Heart left ventricle (tissue), 13 donors: ENCODE results near the gene SPRY4.

Experiments
- CTCF ChIP-seq, 12 donors: fragments of 200-600 bp; sonication (generic) in 4 of 12; IDR thresholded peaks; one replicate each; pipeline versions ENCODE4 v1.5.0 to v1.8.0; 2018 to 2022; ENCODE audit warnings: antibody characterized with exemption in 12 of 12, mild to moderate bottlenecking in 5 of 12
- POLR2A ChIP-seq, 2 donors: fragments of 450-650 bp; IDR thresholded peaks; one replicate each; pipeline ENCODE4 v1.6.1; 2017; ENCODE audit warnings: antibody characterized with exemption in 2 of 2, mild to moderate bottlenecking in 2 of 2, moderate library complexity in 2 of 2
- donor health status: ischemic (EF 13 %, LVEDD 7.1; RV severe dilation, severe dysfunction).
- donor health status: DM: no; HTN: yes; CAD: no.
- donor health status: DM: no; HTN: no; CAD: no.
- donor health status: ischemic (EF 25% LVEDD 6.9; RV normal size, moderate dysfunction).
- donor health status: ischemic (EF 25% LVEDD 5.7; RV mildly dilated, moderate dysfunction).
- donor health status: ischemic (EF 35%, LVEDD 5.7; RV mildly dilated, moderate dysfunction).
- donor health status: nonischemic (EF 11% LVEDD 7.7; RV severe dilation, severe dysfunction).
- donor health status: DM: yes; HTN: yes; CAD: no.
- donor health status: PGD.
- donor health status: ischemic (EF 29% LVEDD 5.4; RV normal size, mild dysfunction).
- donor health status: nonischemic (EF 23%, LVEDD 6.1; RV moderate dilation, normal function).

DNA sequence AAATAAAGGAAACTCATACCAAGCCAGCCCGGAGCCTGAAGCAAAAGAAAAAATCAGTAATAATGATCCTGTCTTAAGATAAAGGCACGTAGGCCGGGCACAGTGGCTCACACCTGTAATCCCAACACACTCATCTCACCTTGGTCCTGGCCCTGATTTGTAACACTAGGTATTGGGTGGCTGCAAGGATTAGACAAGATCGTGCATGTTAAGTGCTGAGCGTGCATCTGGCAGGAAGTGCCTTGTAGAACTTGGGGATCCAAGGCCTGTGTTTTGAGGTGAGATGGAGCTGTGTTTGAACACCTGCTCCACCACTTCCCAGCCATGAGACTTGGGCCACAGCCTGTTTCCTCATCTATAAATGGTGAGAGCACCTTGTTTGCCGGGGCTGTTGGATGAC, 41.5 kb downstream of the SPRY4 start:
- TF ChIP-seq POLR2A (IDR thresholded peaks at IDR 0.05) (no peak), CTCF (IDR thresholded peaks at IDR 0.05) (no peak)
